ENCODE measurements around the gene PEAK1. TPM values are rescaled to one million over a fixed set of nuclear protein-coding genes. Genes with fewer than 3 reads are reported as not detected.

PEAK1 gene
- total and polyA plus RNA-seq, 2 experiments from 2014 or later, result 7.8 to 34.1 TPM

GRCh38 chr15:77144492-77145070 is 275.3 kb downstream of the PEAK1 start:
- Histone ChIP-seq H3K9me2 (ENCODE audit: insufficient read depth) (peaks cover 10% of the 10 kb centered on the region), H4K20me1 (replicated peaks; ENCODE audit: insufficient read depth) (no peaks in the 10 kb centered on the region), H3K4me2 (no peak overlapping the region), H3K4me1 (ENCODE audit: insufficient read depth) (no peaks in the 10 kb centered on the region), H3K4me3 (no peak overlapping the region), H3K79me2 (replicated peaks; ENCODE audit: insufficient read depth) (no peaks in the 10 kb centered on the region; the same call in 1 of the 2 replicates), H2AFZ (no peak overlapping the region), H3K27me3 (ENCODE audit: insufficient read depth) (no peaks in the 10 kb centered on the region), H3K27ac (ENCODE audit: low read depth) (no peak overlapping the region), H3K36me3 (ENCODE audit: insufficient read depth) (peaks cover 4% of the 10 kb centered on the region; the same call in 1 of the 2 replicates), H3F3A (replicated peaks; ENCODE audit: low read depth) (no peaks in the 10 kb centered on the region)
- Mint-ChIP-seq H3K27me3 (ENCODE audit: insufficient read depth, low read depth, poor library complexity) (no peaks in the 10 kb centered on the region), H3K4me1 (peaks cover 8% of the 10 kb centered on the region; the same call in 1 of the 3 replicates), H3K27ac (no peak overlapping the region; the same call in 1 of the 2 replicates), H3K9me3 (peaks cover 17% of the 10 kb centered on the region; the same call in 2 of the 3 replicates), H3K36me3 (ENCODE audit: low read depth) (peaks cover 42% of the 10 kb centered on the region), H3K4me3 (no peak overlapping the region)
- no peak for ATAC-seq
- TF ChIP-seq JUNB (IDR thresholded peaks at IDR 0.05; ENCODE audit: unreplicated experiment) (no peak), ETS1 (IDR thresholded peaks at IDR 0.05) (no peak), CTCF (conservative IDR thresholded peaks at IDR 0.05; ENCODE audit: low read depth in 2 of 2) (no peak), ZNF462 (CRISPR knock-in tag; IDR thresholded peaks at IDR 0.05) (no peak), POLR2AphosphoS5 (IDR thresholded peaks at IDR 0.05; ENCODE audit: low read depth) (no peak), ZNF331 (CRISPR knock-in tag; IDR thresholded peaks at IDR 0.05; ENCODE audit: low read depth) (no peak), EZH2 (IDR thresholded peaks at IDR 0.05; ENCODE audit: low read depth, unreplicated experiment) (no peak), NANOG (IDR thresholded peaks at IDR 0.05; ENCODE audit: borderline replicate concordance) (no peak), REST (IDR thresholded peaks at IDR 0.05; ENCODE audit: unreplicated experiment) (no peak), ZNF114 (CRISPR knock-in tag; IDR thresholded peaks at IDR 0.05) (no peak), EZH2phosphoT487 (IDR thresholded peaks at IDR 0.05; ENCODE audit: unreplicated experiment) (no peak), CREB1 (CRISPR knock-in tag; IDR thresholded peaks at IDR 0.05; ENCODE audit: low read depth) (no peak)
- DNase-seq (ENCODE audit: low spot score), result peak; percentile 17
